ENCODE data around the gene PTPN9.

DNA sequence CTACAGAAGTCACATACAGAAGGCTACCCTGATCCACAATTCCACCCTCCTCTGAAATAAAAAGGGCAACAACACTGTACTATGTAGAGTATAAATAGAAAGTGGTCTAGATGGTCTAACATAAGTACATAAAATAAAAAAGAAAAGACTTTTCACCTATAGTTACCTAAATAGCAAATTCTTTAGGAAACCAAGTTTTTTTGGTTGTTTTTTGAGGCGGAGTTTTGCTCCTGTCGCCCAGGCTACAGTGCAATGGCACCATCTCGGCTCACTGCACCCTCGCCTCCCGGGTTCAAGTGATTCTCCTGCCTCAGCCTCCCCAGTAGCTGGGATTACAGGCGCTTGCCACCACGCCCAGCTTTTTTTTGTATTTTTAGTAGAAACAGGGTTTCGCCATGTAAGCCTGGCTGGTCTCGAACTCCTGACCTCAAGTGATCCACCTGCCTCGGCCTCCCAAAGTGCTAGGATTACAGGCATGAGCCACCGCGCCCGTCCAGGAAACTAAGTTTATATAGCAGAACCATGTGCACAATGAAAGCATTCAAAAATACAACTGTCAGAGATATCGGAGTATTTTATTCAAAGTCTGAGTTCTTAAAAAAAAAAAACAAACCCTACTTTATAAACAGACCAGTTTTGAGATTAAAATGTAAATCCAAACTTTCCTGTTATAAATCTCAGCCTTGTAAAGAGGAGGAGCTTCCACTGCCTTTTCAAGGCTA lies 129.4 kb downstream of the PTPN9 start:
- TF ChIP-seq, protein P1, sequence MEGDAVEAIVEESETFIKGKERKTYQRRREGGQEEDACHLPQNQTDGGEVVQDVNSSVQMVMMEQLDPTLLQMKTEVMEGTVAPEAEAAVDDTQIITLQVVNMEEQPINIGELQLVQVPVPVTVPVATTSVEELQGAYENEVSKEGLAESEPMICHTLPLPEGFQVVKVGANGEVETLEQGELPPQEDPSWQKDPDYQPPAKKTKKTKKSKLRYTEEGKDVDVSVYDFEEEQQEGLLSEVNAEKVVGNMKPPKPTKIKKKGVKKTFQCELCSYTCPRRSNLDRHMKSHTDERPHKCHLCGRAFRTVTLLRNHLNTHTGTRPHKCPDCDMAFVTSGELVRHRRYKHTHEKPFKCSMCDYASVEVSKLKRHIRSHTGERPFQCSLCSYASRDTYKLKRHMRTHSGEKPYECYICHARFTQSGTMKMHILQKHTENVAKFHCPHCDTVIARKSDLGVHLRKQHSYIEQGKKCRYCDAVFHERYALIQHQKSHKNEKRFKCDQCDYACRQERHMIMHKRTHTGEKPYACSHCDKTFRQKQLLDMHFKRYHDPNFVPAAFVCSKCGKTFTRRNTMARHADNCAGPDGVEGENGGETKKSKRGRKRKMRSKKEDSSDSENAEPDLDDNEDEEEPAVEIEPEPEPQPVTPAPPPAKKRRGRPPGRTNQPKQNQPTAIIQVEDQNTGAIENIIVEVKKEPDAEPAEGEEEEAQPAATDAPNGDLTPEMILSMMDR (IDR thresholded peaks at IDR 0.05 in 4 of 5, conservative IDR thresholded peaks at IDR 0.05 in 1 of 5) = no peak
- TF ChIP-seq POLR2A (IDR thresholded peaks at IDR 0.05) = no peak

Data from gastrocnemius medialis (tissue), 4 donors.